ENCODE measurements around the gene APOD. TPM values are rescaled to one million over a fixed set of nuclear protein-coding genes. Genes with fewer than 3 reads are reported as not detected.

Gene APOD
- total and polyA plus RNA-seq, 10 of the 15 experiments (the other 5 are each of a cell fraction or from before 2014, with no cell fraction given) = 0.06 to 0.77 (median 0.47) TPM; not detected in 3

- Histone ChIP-seq H3K9ac (ENCODE audit: control insufficient read depth, insufficient read depth, low read length) (peak overlapping the region; percentile 18; the same call in 1 of the 2 replicates), H3K4me1 (ENCODE audit: control insufficient read depth, insufficient read depth, low read length) (peaks cover 23% of the 10 kb centered on the region), H3K4me3 (0 out of 2 replicates have a peak overlapping the region, but pooled peaks have one; percentile 31), H3K27me3 (replicated peaks in 1 of 2; ENCODE audit: control insufficient read depth in 2 of 2, insufficient read depth in 2 of 2, low read length in 1 of 2) (no peaks in the 10 kb centered on the region), H3K27ac (ENCODE audit: control insufficient read depth, insufficient read depth) (peak overlapping the region; percentile 49), H3K9me3 (replicated peaks; ENCODE audit: control insufficient read depth, insufficient read depth, low read length) (no peaks in the 10 kb centered on the region), H3K79me2 (ENCODE audit: control insufficient read depth, insufficient read depth, low read length) (no peaks in the 10 kb centered on the region), H3K36me3 (ENCODE audit: control insufficient read depth in 2 of 2, insufficient read depth in 2 of 2, low read length in 1 of 2) (no peaks in the 10 kb centered on the region), H4K20me1 (ENCODE audit: control insufficient read depth, insufficient read depth) (no peaks in the 10 kb centered on the region), H2AFZ (ENCODE audit: control insufficient read depth, low read depth, low read length) (peak overlapping the region; percentile 69), H3K4me2 (ENCODE audit: control insufficient read depth, insufficient read depth) (peak overlapping the region; percentile 40; the same call in 1 of the 2 replicates)
- RAD21 ChIA-PET (ENCODE audit: unreplicated experiment) = interaction anchor here (0.9 to 1.9 kb wide), 5 partner anchors 8 to 288 kb away, joined by 3 to 9 read pairs (median 5); partner anchors contain the start of gene XXYLT1
- CTCF ChIA-PET = interaction anchor here (0.7 to 1.8 kb wide), 7 partner anchors 8 to 344 kb away, joined by 3 to 20 read pairs (median 4); partner anchors contain the start of gene XXYLT1
- SMC1A ChIA-PET (ENCODE audit: uncharacterized antibody, unreplicated experiment) = interaction anchor here (0.8 to 4.6 kb wide), 7 partner anchors 9 to 345 kb away, joined by 3 to 28 read pairs (median 5); partner anchors contain the start of gene XXYLT1
- POLR2A ChIA-PET = interaction anchor here (0.6 to 2.3 kb wide), 6 partner anchors 8 to 526 kb away, joined by 3 to 19 read pairs (median 6); partner anchors contain the start of genes ACAP2 and PPP1R2
- DNase-seq (ENCODE audit: low read depth, low spot score) (peak; percentile 61), ATAC-seq (peak; percentile 87), FAIRE-seq (no peak)
- 15% methylated on average over 9 of the region's 9 CpGs for WGBS (ENCODE audit: insufficient coverage, insufficient replicate concordance, low lambda C conversion rate, missing lambda C conversion rate)
- in situ Hi-C loops (cut with MboI) = loop anchor here (25.0 kb wide), 1 partner anchor 413 kb away; no protein-coding TSS in a partner anchor
- no TSS peak for BruUV-seq (replicated peaks)
- intact Hi-C loops (cut with micrococcal nuclease; ENCODE audit: unreplicated experiment) = no loop called here
- TF ChIP-seq NR2F1 (conservative IDR thresholded peaks at IDR 0.05) (no peak), SMARCA5 (IDR thresholded peaks at IDR 0.05) (no peak), NFXL1 (IDR thresholded peaks at IDR 0.05; ENCODE audit: borderline replicate concordance) (no peak), E4F1 (IDR thresholded peaks at IDR 0.05; ENCODE audit: borderline replicate concordance, partially characterized antibody) (no peak), EZH2 (IDR thresholded peaks at IDR 0.05; ENCODE audit: borderline replicate concordance, control insufficient read depth, low read depth, low read length) (no peak), HDAC2 (IDR thresholded peaks at IDR 0.05) (no peak), POLR2AphosphoS5 (IDR thresholded peaks at IDR 0.05; ENCODE audit: low read length) (no peak), KDM1A (IDR thresholded peaks at IDR 0.05; ENCODE audit: borderline replicate concordance) (no peak), TARDBP (IDR thresholded peaks at IDR 0.05; ENCODE audit: borderline replicate concordance) (no peak), SMAD5 (IDR thresholded peaks at IDR 0.05; ENCODE audit: low read depth) (no peak), NKRF (conservative IDR thresholded peaks at IDR 0.05) (no peak), RFX5 (IDR thresholded peaks at IDR 0.05; ENCODE audit: low read depth, low read length) (no peak), ZNF217 (IDR thresholded peaks at IDR 0.05) (no peak), RAD51 (IDR thresholded peaks at IDR 0.05) (peak; percentile 93), KAT2A (conservative IDR thresholded peaks at IDR 0.05; ENCODE audit: control insufficient read depth, low read depth, low read length) (no peak), ZNF622 (IDR thresholded peaks at IDR 0.05) (no peak), E2F8 (IDR thresholded peaks at IDR 0.05; ENCODE audit: low read depth, partially characterized antibody) (no peak), NR2C2 (IDR thresholded peaks at IDR 0.05; ENCODE audit: borderline replicate concordance, control insufficient read depth, insufficient read length, low read depth) (no peak)
Measured at GRCh38 chr3:195549931-195550519, 33.7 kb downstream of the APOD start.

Measured in GM12878 (cell line).